Keratinocyte (primary cell): ENCODE data around the gene DESI2.

Source experiments
- EZH2 ChIP-seq: IDR thresholded peaks from one replicate; pipeline ENCODE4 v1.6.1; 2012; ENCODE audit warnings: inconsistent platforms, mild to moderate bottlenecking, low read length, moderate library complexity
- TF ChIP-seq, protein P1 (sequence below), 3 experiments: IDR thresholded peaks in 1 of 3; conservative IDR thresholded peaks in 1 of 3; optimal IDR thresholded peaks in 1 of 3; 2 replicates in 2 of 3; 3 replicates in 1 of 3; pipeline versions ENCODE3 to v1.5.1; 2011; ENCODE audit warnings: low read length in 3 of 3, mild to moderate bottlenecking in 3 of 3, moderate library complexity in 2 of 3, control low read depth in 1 of 3, inconsistent platforms in 1 of 3; ENCODE audit not compliant: insufficient read depth in 2 of 3; ENCODE audit errors: extremely low read depth in 1 of 3

GRCh38 chr1:244709076-244709475 lies 56.1 kb downstream of the DESI2 start:
- TF ChIP-seq, protein P1, sequence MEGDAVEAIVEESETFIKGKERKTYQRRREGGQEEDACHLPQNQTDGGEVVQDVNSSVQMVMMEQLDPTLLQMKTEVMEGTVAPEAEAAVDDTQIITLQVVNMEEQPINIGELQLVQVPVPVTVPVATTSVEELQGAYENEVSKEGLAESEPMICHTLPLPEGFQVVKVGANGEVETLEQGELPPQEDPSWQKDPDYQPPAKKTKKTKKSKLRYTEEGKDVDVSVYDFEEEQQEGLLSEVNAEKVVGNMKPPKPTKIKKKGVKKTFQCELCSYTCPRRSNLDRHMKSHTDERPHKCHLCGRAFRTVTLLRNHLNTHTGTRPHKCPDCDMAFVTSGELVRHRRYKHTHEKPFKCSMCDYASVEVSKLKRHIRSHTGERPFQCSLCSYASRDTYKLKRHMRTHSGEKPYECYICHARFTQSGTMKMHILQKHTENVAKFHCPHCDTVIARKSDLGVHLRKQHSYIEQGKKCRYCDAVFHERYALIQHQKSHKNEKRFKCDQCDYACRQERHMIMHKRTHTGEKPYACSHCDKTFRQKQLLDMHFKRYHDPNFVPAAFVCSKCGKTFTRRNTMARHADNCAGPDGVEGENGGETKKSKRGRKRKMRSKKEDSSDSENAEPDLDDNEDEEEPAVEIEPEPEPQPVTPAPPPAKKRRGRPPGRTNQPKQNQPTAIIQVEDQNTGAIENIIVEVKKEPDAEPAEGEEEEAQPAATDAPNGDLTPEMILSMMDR (optimal IDR thresholded peaks at IDR 0.05 in 1 of 3, IDR thresholded peaks at IDR 0.05 in 1 of 3, conservative IDR thresholded peaks at IDR 0.05 in 1 of 3; ENCODE audit: extremely low read depth in 1 of 3, insufficient read depth in 2 of 3, low read length in 3 of 3) = no peak
- no peak for TF ChIP-seq EZH2
